GM20431 (cell line): Measurements from ENCODE around the gene ATG4B.
"Not testable (repeated sequence)": the region's sequence is repeated elsewhere in the genome, so short reads cannot be mapped to it uniquely, and the experiment has no call there.

Experiments
- in situ Hi-C: fragments of 300-500 bp; cut with MseI, MboI; formaldehyde crosslinking; loops from one replicate; pipeline ENCODE4 v1.15.0; 2020; ENCODE audit warnings: low sequenced_read_pairs; ENCODE audit not compliant: unreplicated experiment

ATG4B gene

DNA sequence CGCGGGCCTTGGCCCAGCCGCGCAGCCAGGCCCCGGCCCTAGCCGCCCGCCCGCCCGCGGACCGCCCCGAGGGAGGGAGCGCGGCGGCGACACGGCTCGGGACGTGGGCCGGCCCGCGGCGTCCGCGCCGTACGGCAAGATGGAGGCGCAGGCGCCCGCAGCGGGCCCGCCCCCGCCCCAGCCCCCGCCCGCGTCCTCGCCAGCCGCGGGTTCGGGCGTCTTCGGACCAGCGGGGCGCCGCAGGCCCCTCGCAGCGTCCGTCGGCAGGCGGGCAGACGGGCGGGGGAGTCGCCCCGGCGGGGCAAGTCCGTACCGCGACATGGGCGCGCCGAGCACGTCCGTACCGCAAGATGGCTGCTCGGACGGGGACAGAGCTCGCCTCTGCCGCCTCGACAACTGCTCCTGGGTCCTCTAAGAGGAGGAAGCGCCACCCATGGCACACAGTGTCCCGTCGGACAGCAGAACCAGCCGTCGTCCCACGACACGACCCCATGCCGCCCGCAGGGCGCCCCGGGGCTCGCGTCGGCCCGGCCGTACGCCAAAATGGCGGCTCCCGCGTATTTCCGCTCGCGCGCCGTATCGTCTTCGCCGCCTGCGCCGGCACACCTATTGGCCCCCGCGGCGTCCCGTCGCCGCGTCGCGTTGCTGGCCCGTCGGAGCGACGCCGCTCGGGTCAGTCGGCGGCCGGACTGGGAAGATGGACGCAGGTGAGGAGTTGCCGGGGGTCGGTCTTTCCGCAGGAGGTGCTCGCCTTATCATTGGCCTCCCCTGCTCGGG, at the start of gene ATG4B, which contains the start of gene THAP4:
TSS of gene ATG4B (plus strand) at position 676 of the 777 bp plus-strand sequence. CDS start at position 698, 22 bp downstream.
TSS of gene THAP4 (minus strand) at position 141 of the 777 bp plus-strand sequence. CDS start 141 bp downstream, outside the sequence.
- in situ Hi-C loops = no loop called here

DNA sequence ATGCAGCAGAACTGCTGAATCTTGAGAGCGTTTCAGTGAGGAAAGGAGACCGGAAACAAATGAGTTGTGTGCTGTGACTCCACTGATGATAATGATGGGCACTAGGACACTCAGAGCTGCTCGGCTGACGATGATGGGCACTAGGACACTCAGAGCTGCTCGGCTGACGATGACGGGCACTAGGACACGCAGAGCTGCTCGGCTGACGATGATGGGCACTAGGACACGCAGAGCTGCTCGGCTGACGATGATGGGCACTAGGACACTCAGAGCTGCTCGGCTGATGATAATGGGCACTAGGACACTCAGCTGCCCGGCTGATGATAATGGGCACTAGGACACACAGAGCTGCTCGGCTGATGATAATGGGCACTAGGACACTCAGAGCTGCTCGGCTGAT, 47.6 kb upstream of the ATG4B start:
- in situ Hi-C loops = not testable (repeated sequence)

DNA sequence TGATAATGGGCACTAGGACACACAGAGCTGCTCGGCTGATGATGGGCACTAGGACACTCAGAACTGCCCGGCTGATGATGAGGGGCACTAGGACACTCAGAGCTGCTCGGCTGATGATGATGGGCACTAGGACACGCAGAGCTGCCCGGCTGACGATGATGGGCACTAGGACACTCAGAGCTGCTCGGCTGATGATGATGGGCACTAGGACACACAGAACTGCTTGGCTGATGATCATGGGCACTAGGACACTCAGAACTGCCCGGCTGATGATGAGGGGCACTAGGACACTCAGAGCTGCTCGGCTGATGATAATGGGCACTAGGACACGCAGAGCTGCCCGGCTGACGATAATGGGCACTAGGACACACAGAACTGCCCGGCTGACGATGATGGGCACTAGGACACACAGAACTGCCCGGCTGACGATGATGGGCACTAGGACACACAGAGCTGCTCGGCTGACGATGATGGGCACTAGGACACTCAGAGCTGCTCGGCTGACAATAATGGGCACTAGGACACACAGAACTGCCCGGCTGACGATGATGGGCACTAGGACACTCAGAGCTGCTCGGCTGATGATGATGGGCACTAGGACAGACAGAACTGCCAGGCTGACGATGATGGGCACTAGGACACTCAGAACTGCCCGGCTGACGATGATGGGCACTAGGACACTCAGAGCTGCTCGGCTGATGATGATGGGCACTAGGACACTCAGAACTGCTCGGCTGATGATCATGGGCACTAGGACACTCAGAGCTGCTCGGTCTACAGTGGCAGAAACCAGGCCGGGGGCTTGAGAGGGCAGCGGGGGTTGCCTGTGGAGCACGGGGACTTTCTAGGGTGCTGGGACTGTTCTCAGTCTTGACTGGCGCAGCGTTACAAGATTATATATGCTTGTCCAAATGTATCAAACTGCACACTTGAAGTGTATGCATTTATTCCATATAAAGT, 46.7 kb upstream of the ATG4B start:
- in situ Hi-C loops = not testable (repeated sequence)

DNA sequence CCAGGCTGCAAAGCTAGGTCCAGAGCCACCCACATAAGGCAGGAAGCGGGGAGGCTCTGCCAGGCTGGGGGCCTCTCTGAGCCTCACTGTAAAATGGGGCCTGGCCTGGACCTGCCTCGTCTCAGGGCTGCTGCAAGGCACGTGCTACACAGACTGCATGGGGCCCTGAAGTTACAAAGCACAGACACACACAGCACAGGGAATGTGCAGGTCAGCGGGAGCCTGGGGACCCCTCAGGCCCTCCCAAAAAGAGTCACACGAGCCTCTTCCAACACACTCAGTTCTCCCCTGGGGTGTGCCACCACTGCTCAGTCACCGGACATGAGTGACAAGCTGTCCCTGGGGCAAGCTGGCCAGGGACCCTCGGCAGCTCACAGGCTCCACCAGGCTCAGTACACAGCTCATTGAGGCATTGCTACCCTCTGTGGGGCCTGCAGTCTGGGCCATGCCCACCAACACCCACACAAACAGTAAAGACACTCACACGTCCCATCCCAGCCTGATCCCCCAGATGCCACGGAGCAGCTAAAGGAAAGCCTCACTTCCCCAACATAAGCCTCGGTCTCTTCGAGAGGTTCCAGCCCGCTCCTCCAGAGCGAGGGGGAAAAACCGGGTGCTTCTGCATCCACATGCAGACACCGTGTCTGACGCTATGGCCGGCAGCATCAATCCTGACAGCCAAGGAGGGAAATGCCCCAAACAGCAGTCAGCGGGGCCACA, 45.2 kb upstream of the ATG4B start:
- in situ Hi-C loops = no loop called here

DNA sequence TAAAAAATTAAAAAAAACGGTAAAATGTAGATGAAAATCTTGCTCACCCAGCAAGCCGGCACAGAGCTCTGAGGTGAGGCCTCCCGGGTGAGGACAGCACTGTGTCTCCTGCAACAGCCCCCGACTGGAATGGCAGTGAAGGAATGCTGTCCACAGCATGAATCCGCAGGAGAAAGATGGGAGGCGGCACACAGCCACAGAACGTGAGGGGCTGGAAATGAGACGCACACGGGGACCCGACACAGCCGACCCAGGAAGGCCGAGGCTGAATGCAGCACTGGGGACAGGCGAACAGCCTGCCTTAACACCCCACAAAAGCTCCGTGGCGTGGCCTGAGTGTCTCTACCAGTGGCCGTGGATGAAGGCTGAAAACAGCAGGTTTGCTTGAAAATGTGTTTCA, 44.2 kb upstream of the ATG4B start:
- in situ Hi-C loops = no loop called here

DNA sequence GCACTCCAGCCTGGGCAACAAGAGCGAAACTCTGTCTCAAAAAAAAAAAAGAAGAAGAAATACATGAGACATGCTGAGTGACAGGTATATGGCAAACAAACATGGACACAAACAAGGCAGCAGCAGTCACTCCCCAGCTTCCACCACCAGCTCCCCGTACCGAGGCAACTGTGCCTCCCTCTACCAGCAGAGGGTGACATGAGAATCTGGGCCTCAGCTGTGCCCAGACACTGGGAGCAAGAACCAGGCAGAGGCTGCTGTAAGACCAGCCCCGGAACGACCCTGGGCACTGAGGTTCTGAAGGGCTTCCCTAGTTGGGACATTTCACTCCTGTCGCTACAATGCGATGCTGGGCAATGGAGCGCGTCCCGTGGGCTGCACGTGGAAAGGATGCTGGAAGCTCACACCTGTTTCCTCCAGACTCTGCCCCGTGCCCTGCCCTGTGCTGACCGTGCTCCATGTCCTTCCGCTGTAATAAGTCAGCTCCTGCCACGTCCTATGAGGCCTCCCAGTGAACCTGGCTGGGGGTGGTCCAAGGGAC, 41.8 kb upstream of the ATG4B start:
- in situ Hi-C loops = no loop called here

DNA sequence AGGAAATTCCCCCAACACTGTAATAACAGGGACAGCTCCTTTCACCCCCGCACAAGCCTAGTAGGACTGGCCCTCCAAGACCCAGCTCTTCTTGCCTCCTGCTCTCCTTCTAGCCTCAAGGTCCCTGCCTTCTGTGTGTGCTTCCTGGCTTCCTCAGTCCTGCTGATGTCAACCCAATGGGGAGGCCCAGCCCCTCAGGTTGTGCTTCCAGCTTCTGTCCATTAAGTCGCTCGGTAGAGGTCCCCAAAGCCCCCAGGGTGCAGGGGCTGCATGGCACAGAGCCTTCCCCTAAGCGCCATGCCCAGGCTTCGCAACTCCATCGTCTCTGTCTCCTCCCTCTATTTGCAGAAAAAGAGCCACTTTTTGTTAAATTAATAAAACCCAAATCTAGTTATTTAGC, 39.9 kb upstream of the ATG4B start:
- in situ Hi-C loops = no loop called here

DNA sequence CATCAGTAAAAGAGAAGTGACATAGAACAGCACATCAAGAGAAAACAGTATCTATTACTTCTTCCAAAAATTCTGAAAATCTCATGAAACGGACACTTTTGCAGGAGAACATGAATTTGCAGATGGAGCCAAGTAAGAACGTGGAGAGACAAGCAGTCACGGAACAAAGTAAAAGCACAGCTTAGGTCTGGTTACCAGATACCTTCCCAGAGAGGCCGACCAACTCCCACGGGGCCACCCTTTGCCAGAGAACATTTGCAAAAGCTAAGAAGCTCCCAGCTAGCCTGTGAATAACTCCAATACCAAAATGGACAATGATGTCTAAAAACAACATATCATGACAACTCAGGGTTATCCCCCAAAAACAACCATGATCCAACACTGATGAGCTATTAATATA, 39.4 kb upstream of the ATG4B start:
- in situ Hi-C loops = no loop called here

DNA sequence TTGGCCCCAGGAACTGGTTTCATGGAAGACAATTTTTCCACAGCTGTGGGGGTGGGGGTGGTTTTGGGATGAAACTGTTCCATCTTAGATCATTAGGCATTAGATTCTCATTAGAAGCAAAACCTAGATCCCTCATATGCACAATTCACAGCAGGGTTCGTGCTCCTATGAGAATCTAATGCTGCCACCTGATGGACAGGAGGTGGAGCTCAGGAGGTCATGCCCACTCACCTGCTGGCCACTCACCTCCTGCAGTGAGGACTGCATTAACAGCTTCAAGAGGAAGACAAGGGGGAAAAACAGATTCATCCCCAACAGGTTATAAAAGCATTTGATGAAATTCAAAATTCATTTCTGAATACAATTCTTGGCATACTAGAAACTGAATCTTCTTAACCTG, 39.0 kb upstream of the ATG4B start:
- in situ Hi-C loops = no loop called here

DNA sequence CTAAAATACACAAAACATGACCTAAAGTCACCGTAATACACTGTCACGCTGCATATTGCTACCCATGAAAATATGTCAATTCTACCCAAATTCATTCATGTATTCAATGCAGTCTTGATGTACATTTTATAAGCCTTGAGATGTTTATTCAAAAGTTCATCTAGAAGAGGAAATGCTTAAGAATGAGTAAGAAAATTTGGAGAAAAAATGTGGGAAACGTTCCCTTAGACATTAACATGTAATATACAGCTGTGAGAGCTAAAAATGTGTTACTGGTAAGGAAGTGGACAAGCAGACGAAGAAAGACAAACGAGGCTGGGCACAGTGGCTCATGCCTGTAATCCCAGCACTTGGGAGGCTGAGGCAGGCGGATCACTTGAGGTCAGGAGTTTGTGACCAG, 37.9 kb upstream of the ATG4B start:
- in situ Hi-C loops = no loop called here

DNA sequence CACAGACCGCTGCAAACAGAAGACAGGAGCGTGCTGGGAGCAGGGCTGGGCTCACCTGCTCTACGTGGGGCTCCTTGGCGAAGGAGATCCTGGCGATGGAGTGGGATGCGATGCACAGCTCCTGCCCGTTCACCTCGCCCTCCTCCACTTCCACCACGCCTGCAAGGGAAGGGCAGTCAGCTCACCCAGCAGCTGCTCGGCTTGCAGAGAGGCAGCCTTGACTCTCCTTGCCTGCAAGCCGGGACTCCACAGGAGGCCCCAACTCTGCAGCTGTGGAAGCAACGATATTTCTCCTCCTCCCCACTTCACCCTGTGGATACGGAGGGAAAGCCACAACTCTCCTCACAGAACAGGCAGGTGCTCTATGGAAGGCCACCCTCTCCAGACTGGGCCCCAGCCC, 35.7 kb upstream of the ATG4B start:
- in situ Hi-C loops = no loop called here

DNA sequence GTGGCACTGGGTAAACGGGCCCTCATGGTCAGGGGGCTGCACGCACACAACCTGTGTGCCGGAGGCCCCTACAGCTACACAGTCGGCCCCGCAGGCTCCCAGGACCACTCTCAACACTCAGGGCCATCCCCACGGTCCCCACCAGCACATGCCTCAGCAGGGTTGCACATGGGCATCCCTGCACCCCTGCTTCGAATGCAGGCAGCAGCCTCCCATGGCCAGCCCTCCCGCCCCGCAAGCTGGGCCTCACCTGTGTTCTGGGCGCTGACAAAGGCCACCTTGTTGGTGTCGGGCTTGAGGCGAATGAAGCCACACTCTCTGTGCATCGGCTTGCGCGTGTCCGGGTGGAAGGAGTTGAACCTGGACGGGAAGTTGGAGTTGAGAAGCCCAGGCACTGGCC, 34.8 kb upstream of the ATG4B start:
- in situ Hi-C loops = no loop called here

DNA sequence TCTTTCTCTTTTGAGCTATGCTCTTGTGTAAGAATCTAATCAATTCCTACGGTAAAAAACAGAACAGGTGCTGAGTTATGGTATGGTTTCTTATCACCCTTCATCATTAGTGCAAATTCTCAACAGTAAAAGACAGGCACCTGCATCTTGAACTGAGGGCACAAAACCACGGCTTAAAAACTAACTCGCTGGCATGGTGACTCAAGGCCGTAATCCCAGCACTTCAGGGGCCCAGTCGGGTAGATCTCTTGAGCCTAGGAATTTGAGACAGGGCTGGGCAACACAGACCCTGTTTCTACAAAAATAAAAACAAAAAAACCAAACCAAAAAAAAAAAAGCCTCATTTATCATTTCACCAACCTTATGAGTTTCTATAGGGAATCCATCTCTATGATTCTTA, 33.8 kb upstream of the ATG4B start:
- in situ Hi-C loops = no loop called here

DNA sequence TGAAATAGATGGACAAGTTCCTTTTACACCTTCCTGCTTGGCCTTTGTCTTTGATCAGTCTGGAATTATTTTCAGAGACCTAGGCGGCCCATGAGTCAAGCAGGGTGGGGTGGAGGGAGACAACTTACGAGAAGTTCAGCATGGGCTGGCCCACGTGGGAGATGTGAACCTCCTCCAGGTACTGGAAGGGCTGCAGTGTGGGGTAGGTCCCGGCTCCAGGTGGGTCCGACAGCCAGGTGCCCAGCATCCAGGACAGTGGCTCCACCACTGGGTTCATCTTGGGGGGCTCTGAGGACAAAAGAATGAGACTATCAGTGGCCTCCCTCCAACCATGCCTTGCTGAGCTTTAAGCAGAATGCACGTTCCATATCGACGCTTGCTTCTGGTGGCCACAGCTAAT, 31.3 kb upstream of the ATG4B start:
- in situ Hi-C loops = no loop called here

DNA sequence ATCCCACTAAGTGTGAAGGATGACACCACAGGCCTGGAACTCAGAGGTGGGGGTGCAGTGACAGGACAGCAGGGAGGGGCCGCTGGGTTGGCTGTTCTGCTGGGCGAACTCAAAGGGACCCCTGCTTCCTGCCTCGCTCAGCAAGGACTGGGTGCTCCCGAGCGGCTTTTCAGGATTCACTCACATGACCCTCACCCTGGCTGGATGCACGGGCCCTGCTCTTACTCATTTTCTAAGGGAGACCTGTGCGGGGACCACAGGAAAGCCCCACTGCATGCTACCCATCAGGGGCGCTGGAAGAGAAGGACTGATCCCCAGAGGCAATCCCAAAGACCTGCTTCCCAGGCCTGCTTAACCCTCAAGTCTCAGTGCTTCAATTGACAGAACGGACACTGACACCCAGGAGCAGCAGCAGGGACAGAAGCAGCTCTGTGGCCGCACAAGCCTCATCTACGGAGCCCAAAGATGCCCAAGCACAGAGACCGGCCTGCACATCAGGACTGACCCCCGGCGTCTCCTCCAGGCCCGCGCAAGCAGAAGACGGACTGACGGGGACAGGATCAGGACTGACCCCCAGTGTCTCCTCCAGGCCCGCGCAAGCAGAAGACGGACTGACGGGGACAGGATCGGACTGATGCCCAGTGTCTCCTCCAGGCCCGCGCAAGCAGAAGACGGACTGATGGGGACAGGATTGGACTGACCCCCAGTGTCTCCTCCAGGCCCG, 30.2 kb upstream of the ATG4B start:
- in situ Hi-C loops = no loop called here

DNA sequence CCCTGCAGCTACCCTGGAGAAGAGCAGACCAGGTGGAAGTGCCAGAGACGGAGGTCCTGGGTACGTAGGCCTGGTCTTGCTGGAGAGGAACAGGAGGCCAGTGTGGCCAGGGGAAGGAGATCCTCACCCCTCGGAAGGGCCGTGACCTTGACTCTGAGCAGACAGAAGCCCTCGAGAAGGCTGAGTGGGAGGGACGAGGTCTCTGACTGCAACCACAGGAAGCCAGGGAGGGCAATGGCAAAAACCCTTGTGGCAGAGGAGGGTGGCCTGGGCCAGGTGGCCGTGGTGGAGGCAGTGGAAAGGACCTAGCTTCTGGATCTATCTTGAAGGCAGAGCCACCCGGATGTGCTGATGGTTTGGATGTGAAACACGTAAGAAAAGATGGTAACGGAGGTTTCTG, 28.6 kb upstream of the ATG4B start:
- in situ Hi-C loops = no loop called here

DNA sequence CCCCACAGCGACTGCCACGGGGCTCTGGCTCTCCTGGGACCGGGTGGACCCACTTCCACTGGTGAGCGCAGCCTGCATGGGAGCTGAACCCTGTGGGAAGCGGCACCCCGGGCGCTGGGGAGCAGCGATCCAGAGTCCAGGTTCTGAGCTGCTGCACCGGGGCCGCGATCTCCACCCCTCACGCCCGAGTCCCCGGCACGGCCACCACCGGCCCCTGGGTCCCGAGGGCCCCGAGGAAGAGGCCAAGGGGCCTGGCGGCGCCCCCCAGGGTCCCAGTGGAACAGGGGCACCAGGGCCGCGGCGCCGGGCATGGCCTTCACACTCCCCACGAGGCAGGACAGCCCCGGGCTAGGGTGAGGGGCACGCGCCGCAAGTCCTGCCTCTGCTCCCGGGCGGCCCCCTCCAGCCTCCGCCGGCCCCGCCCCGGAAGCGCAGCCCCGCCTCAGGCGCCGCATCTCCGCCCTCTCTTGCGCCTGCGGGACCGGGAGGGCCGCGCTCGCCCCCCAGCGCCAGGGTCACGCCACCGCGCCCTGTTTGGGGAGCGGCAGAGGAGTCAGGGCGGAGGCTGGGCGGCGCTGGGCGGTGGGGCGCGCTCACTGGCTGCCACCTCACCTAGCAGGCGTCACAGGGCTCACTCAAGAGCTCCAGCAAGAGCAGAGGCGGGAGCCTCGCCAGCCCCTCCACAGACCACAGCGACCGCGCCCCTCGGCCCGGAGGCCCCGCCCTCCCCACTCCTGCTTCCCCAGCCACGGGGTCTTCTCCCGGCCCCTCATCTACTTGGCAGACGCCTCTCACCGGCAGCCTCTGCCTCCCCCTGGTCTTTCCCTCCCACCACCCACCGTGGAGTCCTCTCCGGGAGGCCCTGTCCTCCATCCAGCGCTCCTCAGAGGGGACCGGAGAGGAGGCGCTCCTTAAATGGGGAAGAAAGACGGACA, 27.4 kb upstream of the ATG4B start:
- in situ Hi-C loops = no loop called here

DNA sequence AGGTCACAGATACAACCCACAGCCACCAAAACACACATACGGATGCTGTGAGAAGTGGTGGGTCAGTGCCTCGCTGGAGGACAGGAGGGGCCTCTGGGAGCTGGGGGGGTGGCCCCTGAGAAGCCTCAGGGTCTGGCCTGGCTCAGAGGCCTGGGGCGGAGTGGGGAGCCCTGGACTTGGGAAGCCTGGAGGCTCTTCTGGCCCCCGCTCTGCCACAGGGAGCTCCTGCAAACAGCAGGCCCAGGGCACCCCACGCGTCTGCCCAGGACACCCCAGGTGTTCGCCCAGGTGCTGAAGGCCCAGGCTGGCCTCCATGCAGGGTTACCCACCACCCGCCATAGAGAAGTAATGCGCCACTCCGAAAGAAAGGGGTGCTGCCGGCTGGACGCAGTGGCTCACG, 26.4 kb upstream of the ATG4B start:
- in situ Hi-C loops = no loop called here
